GM10248 (cell line): ENCODE measurements around the gene RTCB.

Experiments used
- CTCF ChIA-PET: fragments of 300-600 bp; sonication (Branson Sonifier 250); formaldehyde crosslinking; extraction: SDS; loops from one replicate; lab custom pipeline; 2021; ENCODE audit warnings: antibody characterized with exemption; lab: Yijun Ruan, JAX
- POLR2A ChIA-PET: fragments of 350-650 bp; sonication (Branson Sonifier 250); formaldehyde crosslinking; extraction: SDS; loops from one replicate; lab custom pipeline; 2020; ENCODE audit warnings: antibody characterized with exemption; lab: Yijun Ruan, JAX
- DNase-seq: peaks from one replicate; pipeline ENCODE4 v3.0.0; 2012; ENCODE audit errors: extremely low spot score
- TF ChIP-seq, protein P1 (sequence below): IDR thresholded peaks from 2 replicates; pipeline ENCODE4 v1.5.1; 2012; ENCODE audit warnings: mild to moderate bottlenecking, low read depth; ENCODE audit errors: extremely low read depth, missing control alignments, control extremely low read depth

Gene RTCB

GRCh38 chr22:32411829-32412592 is at the start of gene RTCB:
RTCB (minus strand) TSS chr22:32412247; CDS start chr22:32412156, 91 bp downstream.
- DNase-seq: peak; percentile 85
- TF ChIP-seq, protein P1, sequence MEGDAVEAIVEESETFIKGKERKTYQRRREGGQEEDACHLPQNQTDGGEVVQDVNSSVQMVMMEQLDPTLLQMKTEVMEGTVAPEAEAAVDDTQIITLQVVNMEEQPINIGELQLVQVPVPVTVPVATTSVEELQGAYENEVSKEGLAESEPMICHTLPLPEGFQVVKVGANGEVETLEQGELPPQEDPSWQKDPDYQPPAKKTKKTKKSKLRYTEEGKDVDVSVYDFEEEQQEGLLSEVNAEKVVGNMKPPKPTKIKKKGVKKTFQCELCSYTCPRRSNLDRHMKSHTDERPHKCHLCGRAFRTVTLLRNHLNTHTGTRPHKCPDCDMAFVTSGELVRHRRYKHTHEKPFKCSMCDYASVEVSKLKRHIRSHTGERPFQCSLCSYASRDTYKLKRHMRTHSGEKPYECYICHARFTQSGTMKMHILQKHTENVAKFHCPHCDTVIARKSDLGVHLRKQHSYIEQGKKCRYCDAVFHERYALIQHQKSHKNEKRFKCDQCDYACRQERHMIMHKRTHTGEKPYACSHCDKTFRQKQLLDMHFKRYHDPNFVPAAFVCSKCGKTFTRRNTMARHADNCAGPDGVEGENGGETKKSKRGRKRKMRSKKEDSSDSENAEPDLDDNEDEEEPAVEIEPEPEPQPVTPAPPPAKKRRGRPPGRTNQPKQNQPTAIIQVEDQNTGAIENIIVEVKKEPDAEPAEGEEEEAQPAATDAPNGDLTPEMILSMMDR: no peak
- ChIA-PET POLR2A (no interaction called here), CTCF (interaction anchor here (0.8 to 2.8 kb wide), 14 partner anchors 9 to 136 kb away, joined by 3 to 12 read pairs (median 4); partner anchors contain the start of gene FBXO7)

GRCh38 chr22:32457031-32457430 is 45.0 kb upstream of the RTCB start:
- TF ChIP-seq, protein P1: no peak
- CTCF ChIA-PET: interaction anchor here (1.3 kb wide), 1 partner anchor 17 kb away, joined by 4 read pairs; no protein-coding TSS in a partner anchor
- POLR2A ChIA-PET: no interaction called here
- DNase-seq: no peak

GRCh38 chr22:32448980-32449379 is 36.9 kb upstream of the RTCB start:
- CTCF ChIA-PET: no interaction called here
- TF ChIP-seq, protein P1: no peak
- POLR2A ChIA-PET: no interaction called here
- DNase-seq: no peak

DNA sequence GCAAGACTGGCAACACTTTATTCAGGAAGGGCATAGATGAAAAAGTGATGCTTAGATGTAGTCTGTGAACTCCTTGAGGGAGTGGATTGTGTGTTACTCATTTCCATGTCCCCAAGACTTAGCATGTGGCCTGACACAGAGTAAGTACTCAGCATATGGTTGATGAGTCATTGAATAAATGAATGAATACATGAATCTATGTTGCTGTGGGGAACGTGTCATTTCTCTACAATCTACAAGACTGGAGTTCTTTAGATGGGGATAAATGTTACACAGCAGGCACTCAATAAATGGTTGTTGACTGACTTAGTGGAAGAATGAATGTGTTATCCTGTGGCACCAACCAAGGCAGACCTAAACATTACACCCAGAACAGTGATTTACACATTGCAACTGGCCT is 34.3 kb upstream of the RTCB start:
- TF ChIP-seq, protein P1: no peak
- POLR2A ChIA-PET: no interaction called here

DNA sequence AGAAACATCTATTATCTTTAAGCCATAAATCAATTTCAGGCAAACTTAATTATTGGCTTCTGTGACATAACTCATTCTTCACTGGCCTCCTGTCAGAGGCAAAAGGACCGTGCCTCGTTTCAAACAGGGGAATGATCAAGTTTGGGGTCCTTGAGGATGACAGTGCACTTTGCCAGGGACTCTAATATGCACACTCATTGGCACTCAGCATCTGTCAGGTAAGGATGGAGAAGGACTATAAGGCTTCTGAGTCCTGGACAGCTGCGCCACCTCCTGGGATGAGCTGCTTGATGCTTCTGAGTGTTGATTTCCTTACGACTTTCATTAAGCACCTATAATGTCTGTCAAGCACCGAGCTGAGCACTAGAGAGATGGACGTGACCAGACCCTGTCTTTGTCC is 32.0 kb upstream of the RTCB start:
- TF ChIP-seq, protein P1: no peak
- POLR2A ChIA-PET: no interaction called here
- DNase-seq: peak; percentile 29
- CTCF ChIA-PET: interaction anchor here (0.9 to 2.4 kb wide), 7 partner anchors 15 to 467 kb away, joined by 3 to 4 read pairs (median 3); partner anchors contain the start of genes FBXO7 and RTCB

More for the DNA sequence above, 34.3 kb upstream of the RTCB start:
- CTCF ChIA-PET: interaction anchor here (0.9 to 1.2 kb wide), 3 partner anchors 28 to 476 kb away, joined by 3 to 4 read pairs (median 4); partner anchors contain the start of gene FBXO7
- DNase-seq: no peak

GRCh38 chr22:32430352-32430751 is 18.3 kb upstream of the RTCB start:
- ChIA-PET POLR2A (no interaction called here), CTCF (interaction anchor here (1.2 to 1.8 kb wide), 2 partner anchors 15 to 18 kb away, joined by 4 to 5 read pairs; partner anchors contain the start of gene RTCB)
- DNase-seq: no peak
- TF ChIP-seq, protein P1: no peak
